ENCODE results near the gene WDR5.

The WDR5 gene

GRCh38 chr9:134177624-134178393, 41.9 kb downstream of the WDR5 start:
- DNase-seq (no peak), ATAC-seq (replicated peaks) (no peak)
- H3K9me3 Mint-ChIP-seq, result peaks cover 0 to 1% of the 10 kb centered on the region in 2 donors
- no peak overlapping the region for H3K4me3 Mint-ChIP-seq
- H3K4me1 Mint-ChIP-seq (ENCODE audit: low read depth in 2 of 2), result peaks cover 38 to 41% of the 10 kb centered on the region in 2 donors
- no peak overlapping the region for H3K27ac Mint-ChIP-seq
- H3K27me3 Mint-ChIP-seq, result no peaks in the 10 kb centered on the region
- H3K36me3 Mint-ChIP-seq (ENCODE audit: insufficient read depth), result peaks cover 15% of the 10 kb centered on the region

DNA sequence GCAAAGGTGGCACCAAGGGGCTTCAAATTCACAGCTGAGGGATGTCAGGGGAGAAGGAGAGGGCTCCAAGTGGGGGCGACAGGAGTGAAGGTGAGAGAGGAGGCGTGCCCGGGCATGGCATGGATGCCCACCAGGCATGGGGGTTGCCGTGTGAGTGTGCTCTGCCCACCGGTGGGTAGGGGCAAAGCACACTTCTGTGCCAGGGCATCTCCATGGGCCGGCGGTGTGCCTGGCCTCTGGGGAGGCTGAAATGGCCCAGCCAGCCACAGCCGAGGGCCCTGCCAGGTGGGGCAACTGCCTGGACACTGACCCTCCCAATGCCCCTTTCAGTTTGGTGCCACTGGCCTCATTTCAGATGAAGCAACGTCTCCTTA, 42.5 kb downstream of the WDR5 start:
- H3K9me3 Mint-ChIP-seq, result peaks cover 0 to 2% of the 10 kb centered on the region in 2 donors
- peaks cover 16% of the 10 kb centered on the region for H3K36me3 Mint-ChIP-seq (ENCODE audit: insufficient read depth)
- H3K4me1 Mint-ChIP-seq (ENCODE audit: low read depth in 2 of 2), result peaks cover 40 to 42% of the 10 kb centered on the region in 2 donors
- H3K27ac Mint-ChIP-seq, result no peak overlapping the region
- no peak overlapping the region for H3K4me3 Mint-ChIP-seq
- no peak for ATAC-seq (replicated peaks)
- no peaks in the 10 kb centered on the region for H3K27me3 Mint-ChIP-seq
- DNase-seq, result no peak

- H3K4me3 Mint-ChIP-seq, result peak overlapping the region in 1 of 2 donors; percentile 80
These were observed 43.1 kb downstream of the WDR5 start for GRCh38 chr9:134178768-134179551.

GRCh38 chr9:134179595-134179917, 43.7 kb downstream of the WDR5 start:
- peaks cover 0 to 2% of the 10 kb centered on the region in 2 donors for H3K9me3 Mint-ChIP-seq
- peak overlapping the region; percentile 30 to 80 for H3K4me3 Mint-ChIP-seq
- ATAC-seq (replicated peaks) (no peak), DNase-seq (no peak)
- H3K27me3 Mint-ChIP-seq, result no peaks in the 10 kb centered on the region
- peaks cover 16% of the 10 kb centered on the region for H3K36me3 Mint-ChIP-seq (ENCODE audit: insufficient read depth)
- peaks cover 40 to 42% of the 10 kb centered on the region in 2 donors for H3K4me1 Mint-ChIP-seq (ENCODE audit: low read depth in 2 of 2)
- H3K27ac Mint-ChIP-seq, result peak overlapping the region; percentile 13 to 75

More at GRCh38 chr9:134178768-134179551, 43.1 kb downstream of the WDR5 start:
- ATAC-seq (replicated peaks) (no peak), DNase-seq (no peak)
- Mint-ChIP-seq H3K36me3 (ENCODE audit: insufficient read depth) (peaks cover 16% of the 10 kb centered on the region), H3K27ac (peak overlapping the region in 1 of 2 donors; percentile 13), H3K4me1 (ENCODE audit: low read depth in 2 of 2) (peaks cover 40 to 42% of the 10 kb centered on the region in 2 donors), H3K9me3 (peaks cover 0 to 2% of the 10 kb centered on the region in 2 donors), H3K27me3 (no peaks in the 10 kb centered on the region)

DNA sequence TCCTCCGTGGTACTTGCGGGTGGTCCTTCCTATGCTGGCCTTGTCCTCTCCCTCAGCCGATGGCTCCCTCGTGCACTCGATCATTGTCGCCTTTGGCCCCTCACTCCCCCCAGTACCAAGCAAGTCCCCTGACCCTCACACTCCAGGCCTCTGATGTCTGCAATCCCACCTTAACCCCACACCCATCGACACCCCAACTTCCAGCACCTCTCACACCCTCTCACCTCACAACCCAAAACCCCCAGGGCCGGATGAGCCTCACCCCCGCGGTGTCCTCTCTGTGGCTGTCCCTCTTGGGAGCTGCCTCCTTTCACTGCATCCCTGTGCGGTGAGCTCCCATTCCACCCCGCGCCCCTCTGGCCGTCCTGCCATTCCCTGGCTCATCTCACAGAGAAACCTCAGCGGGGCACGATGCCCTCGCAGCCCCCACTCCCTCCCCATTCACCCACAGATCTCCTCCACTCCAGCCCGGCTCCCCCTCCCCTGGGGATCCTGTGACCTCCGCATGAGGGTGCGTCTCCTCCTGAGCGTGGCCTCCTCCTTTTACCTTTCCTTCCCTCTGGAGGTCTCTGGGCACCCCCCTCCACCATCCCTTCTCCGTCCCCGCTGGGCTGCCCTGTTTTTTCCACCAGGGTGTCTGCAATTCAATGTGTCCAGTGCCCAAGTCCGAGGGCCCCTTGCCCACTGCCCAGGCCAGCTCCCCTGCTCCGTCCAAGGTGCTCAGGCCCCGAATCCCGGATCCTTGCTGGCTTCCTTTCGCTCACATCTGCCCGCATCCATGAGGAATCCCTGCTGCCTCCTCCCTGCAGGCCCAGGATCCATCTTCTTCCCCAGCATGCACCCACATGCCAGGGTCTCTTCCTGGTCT, 44.3 kb downstream of the WDR5 start:
- Mint-ChIP-seq H3K27ac (peak overlapping the region; percentile 3 to 75), H3K4me1 (ENCODE audit: low read depth in 2 of 2) (peaks cover 38 to 40% of the 10 kb centered on the region in 2 donors), H3K36me3 (ENCODE audit: insufficient read depth) (peaks cover 16% of the 10 kb centered on the region), H3K27me3 (no peaks in the 10 kb centered on the region), H3K9me3 (peaks cover 0 to 2% of the 10 kb centered on the region in 2 donors), H3K4me3 (peak overlapping the region; percentile 30 to 80)
- ATAC-seq (replicated peaks), result no peak
- DNase-seq, result no peak

- ATAC-seq (replicated peaks), result no peak
These were observed 45.1 kb downstream of the WDR5 start for GRCh38 chr9:134180786-134181647.

GRCh38 chr9:134181648-134182034, 45.8 kb downstream of the WDR5 start:
- ATAC-seq (replicated peaks), result peak; percentile 44
- H3K27ac Mint-ChIP-seq, result peak overlapping the region; percentile 70 to 77

More at GRCh38 chr9:134180786-134181647, 45.1 kb downstream of the WDR5 start:
- DNase-seq, result no peak
- Mint-ChIP-seq H3K36me3 (ENCODE audit: insufficient read depth) (peaks cover 23% of the 10 kb centered on the region), H3K4me1 (ENCODE audit: low read depth in 2 of 2) (peaks cover 42 to 45% of the 10 kb centered on the region in 2 donors), H3K4me3 (peak overlapping the region; percentile 80 to 84), H3K27me3 (no peaks in the 10 kb centered on the region), H3K27ac (peak overlapping the region; percentile 75 to 77), H3K9me3 (peaks cover 0 to 2% of the 10 kb centered on the region in 2 donors)

GRCh38 chr9:134182554-134183085, 46.7 kb downstream of the WDR5 start:
- H3K27me3 Mint-ChIP-seq, result no peaks in the 10 kb centered on the region
- ATAC-seq (replicated peaks) (peak; percentile 34), DNase-seq (no peak)
- peaks cover 42 to 45% of the 10 kb centered on the region in 2 donors for H3K4me1 Mint-ChIP-seq (ENCODE audit: low read depth in 2 of 2)
- H3K9me3 Mint-ChIP-seq, result peaks cover 0 to 2% of the 10 kb centered on the region in 2 donors
- peak overlapping the region; percentile 80 to 84 for H3K4me3 Mint-ChIP-seq
- peak overlapping the region; percentile 70 to 77 for H3K27ac Mint-ChIP-seq
- H3K36me3 Mint-ChIP-seq (ENCODE audit: insufficient read depth), result peaks cover 23% of the 10 kb centered on the region

More at GRCh38 chr9:134181648-134182034, 45.8 kb downstream of the WDR5 start:
- peak overlapping the region; percentile 80 to 84 for H3K4me3 Mint-ChIP-seq
- H3K27me3 Mint-ChIP-seq, result no peaks in the 10 kb centered on the region
- no peak for DNase-seq
- peaks cover 23% of the 10 kb centered on the region for H3K36me3 Mint-ChIP-seq (ENCODE audit: insufficient read depth)
- peaks cover 0 to 2% of the 10 kb centered on the region in 2 donors for H3K9me3 Mint-ChIP-seq
- peaks cover 42 to 45% of the 10 kb centered on the region in 2 donors for H3K4me1 Mint-ChIP-seq (ENCODE audit: low read depth in 2 of 2)

GRCh38 chr9:134185536-134186011, 49.7 kb downstream of the WDR5 start:
- H3K4me3 Mint-ChIP-seq, result peak overlapping the region; percentile 32 to 57
- peaks cover 26% of the 10 kb centered on the region for H3K36me3 Mint-ChIP-seq (ENCODE audit: insufficient read depth)
- H3K27me3 Mint-ChIP-seq, result no peaks in the 10 kb centered on the region
- peak in 2 of 3 experiments; percentile 26 to 28 for DNase-seq
- H3K4me1 Mint-ChIP-seq (ENCODE audit: low read depth in 2 of 2), result peaks cover 29 to 32% of the 10 kb centered on the region in 2 donors
- H3K27ac Mint-ChIP-seq, result peak overlapping the region; percentile 84 to 89
- ATAC-seq (replicated peaks), result peak; percentile 69
- peaks cover 0 to 2% of the 10 kb centered on the region in 2 donors for H3K9me3 Mint-ChIP-seq

DNA sequence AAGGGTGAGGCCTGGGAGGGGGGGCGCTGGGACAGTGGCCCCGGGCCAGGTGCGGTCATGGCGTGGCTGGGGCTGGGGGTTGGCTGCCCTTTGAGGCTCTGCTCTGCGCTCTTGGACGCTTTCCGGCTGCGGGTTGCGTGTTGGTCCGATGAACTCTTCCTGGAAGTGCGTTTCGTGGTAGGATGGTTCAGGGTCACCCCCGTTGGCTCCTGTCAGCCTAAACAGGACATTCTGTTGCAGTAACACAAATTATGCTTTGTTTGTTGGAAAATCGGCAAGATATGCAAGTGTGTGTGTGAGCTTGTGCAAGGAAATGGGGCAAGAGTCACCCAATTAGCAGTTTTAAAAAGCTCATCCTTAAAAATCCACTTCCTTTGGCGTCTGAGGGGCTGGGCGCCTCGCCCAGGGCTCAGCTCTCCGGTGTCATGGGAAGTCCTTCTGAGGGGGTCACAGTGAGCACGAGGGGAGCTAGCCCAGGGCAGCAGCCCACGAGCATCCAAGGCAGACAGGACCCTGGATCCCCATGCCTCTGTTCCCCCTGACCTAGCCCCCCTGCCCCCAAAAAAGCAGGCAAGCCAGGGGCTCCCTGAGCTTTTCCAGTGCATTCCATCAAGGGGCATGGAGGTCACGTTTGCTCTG, 50.7 kb downstream of the WDR5 start:
- ATAC-seq (replicated peaks) (no peak), DNase-seq (no peak)
- H3K9me3 Mint-ChIP-seq, result peaks cover 0 to 2% of the 10 kb centered on the region in 2 donors
- peak overlapping the region in 1 of 2 donors; percentile 42 for H3K27ac Mint-ChIP-seq
- H3K27me3 Mint-ChIP-seq, result peaks cover 0 to under 1% of the 10 kb centered on the region in 2 donors
- H3K4me3 Mint-ChIP-seq, result no peak overlapping the region
- peaks cover 23% of the 10 kb centered on the region for H3K36me3 Mint-ChIP-seq (ENCODE audit: insufficient read depth)
- H3K4me1 Mint-ChIP-seq (ENCODE audit: low read depth in 2 of 2), result peaks cover 20 to 23% of the 10 kb centered on the region in 2 donors

- Mint-ChIP-seq H3K27me3 (peaks cover 0 to 6% of the 10 kb centered on the region in 2 donors), H3K27ac (peak overlapping the region in 1 of 2 donors; percentile 42), H3K4me1 (ENCODE audit: low read depth in 2 of 2) (peaks cover 15 to 18% of the 10 kb centered on the region in 2 donors), H3K9me3 (peaks cover 0 to 2% of the 10 kb centered on the region in 2 donors), H3K4me3 (no peak overlapping the region), H3K36me3 (ENCODE audit: insufficient read depth) (peaks cover 18% of the 10 kb centered on the region)
- DNase-seq, result no peak
- no peak for ATAC-seq (replicated peaks)
These were observed 51.2 kb downstream of the WDR5 start for GRCh38 chr9:134187110-134187531.

Measured in effector memory CD8-positive, alpha-beta T cell (primary cell).